Measurements from ENCODE around the gene TIGD3.

GRCh38 chr11:65392899-65393298 lies 38.3 kb downstream of the TIGD3 start:
- TF ChIP-seq, protein P1, sequence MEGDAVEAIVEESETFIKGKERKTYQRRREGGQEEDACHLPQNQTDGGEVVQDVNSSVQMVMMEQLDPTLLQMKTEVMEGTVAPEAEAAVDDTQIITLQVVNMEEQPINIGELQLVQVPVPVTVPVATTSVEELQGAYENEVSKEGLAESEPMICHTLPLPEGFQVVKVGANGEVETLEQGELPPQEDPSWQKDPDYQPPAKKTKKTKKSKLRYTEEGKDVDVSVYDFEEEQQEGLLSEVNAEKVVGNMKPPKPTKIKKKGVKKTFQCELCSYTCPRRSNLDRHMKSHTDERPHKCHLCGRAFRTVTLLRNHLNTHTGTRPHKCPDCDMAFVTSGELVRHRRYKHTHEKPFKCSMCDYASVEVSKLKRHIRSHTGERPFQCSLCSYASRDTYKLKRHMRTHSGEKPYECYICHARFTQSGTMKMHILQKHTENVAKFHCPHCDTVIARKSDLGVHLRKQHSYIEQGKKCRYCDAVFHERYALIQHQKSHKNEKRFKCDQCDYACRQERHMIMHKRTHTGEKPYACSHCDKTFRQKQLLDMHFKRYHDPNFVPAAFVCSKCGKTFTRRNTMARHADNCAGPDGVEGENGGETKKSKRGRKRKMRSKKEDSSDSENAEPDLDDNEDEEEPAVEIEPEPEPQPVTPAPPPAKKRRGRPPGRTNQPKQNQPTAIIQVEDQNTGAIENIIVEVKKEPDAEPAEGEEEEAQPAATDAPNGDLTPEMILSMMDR (IDR thresholded peaks at IDR 0.05): no peak
- no peak for TF ChIP-seq ZFX (IDR thresholded peaks at IDR 0.05; ENCODE audit: borderline replicate concordance)

All from 22Rv1 (cell line).